SK-N-SH (cell line): ENCODE results near the gene STRA8. TPM values are rescaled to one million over a fixed set of nuclear protein-coding genes. Genes with fewer than 3 reads are reported as not detected.

Experiments
- polyA plus RNA-seq, 3 experiments: library from polyadenylated mRNA; depleted of rRNA; stranded (reverse); fragments of >200 nt; gene quantifications; 2 replicates each; pipeline ENCODE4 v1.2.3, GENCODE V29; 2012
- small RNA-seq, 7 experiments: library from RNA; depleted of rRNA; stranded (forward); fragments of <200 nt; gene quantifications; one replicate each; pipeline ENCODE3, GENCODE V24; 2012

STRA8 gene
- polyA plus RNA-seq, 1 of the 3 experiments (the other 2 are of a cell fraction): not detected

Small RNA genes lying within 50 kb of the gene (small RNA-seq; reads per million reads assigned to genes)
- 0 to 6.2 (median 0) reads per million in 7 experiments for gene MIR6509

Other genes starting within 250 kb of the STRA8 start
- 0.35 and 0.91 TPM in 2 replicates for gene AGBL3, start 247.3 kb upstream of the STRA8 start, polyA plus RNA-seq (2012; rRNA removed)
- gene TMEM140, start 85.8 kb upstream of the STRA8 start, polyA plus RNA-seq (2012; rRNA removed): 0.10 and 0.12 TPM in 2 replicates
- 53.4 and 60.6 TPM in 2 replicates for gene CYREN, start 63.1 kb upstream of the STRA8 start, polyA plus RNA-seq (2012; rRNA removed)
- gene WDR91, start 22.3 kb upstream of the STRA8 start, polyA plus RNA-seq (2012; rRNA removed): 8.4 and 8.9 TPM in 2 replicates